ENCODE measurements around the gene PGRMC2. TPM values are rescaled to one million over a fixed set of nuclear protein-coding genes. Genes with fewer than 3 reads are reported as not detected.

Gene PGRMC2
- total and polyA plus RNA-seq, 4 donors = 28.9 to 44.3 (median 32.1) TPM

GRCh38 chr4:128291096-128291495, 3.5 kb upstream of the PGRMC2 start:
- H3K9me3 ChIP-seq (ENCODE audit: control insufficient read depth in 4 of 4, low read length in 3 of 4) = no peaks in the 10 kb centered on the region
- H3K9ac ChIP-seq (ENCODE audit: low read depth in 1 of 2, low read length in 2 of 2) = no peak overlapping the region
- DNase-seq (ENCODE audit: low spot score) = no peak
- 96% methylated on average over 2 of the region's 2 CpGs for WGBS
- H3K36me3 ChIP-seq (ENCODE audit: control insufficient read depth in 4 of 4, insufficient read depth in 3 of 4, low read depth in 1 of 4, low read length in 3 of 4) = no peaks in the 10 kb centered on the region
- peaks cover 0 to 31% (median 9%) of the 10 kb centered on the region in 4 donors for H3K4me1 ChIP-seq (ENCODE audit: control insufficient read depth in 4 of 4, insufficient read depth in 4 of 4, low read length in 3 of 4)
- H3K4me3 ChIP-seq (ENCODE audit: low read depth in 1 of 3, low read length in 3 of 3) = no peak overlapping the region
- no peaks in the 10 kb centered on the region for H3K27me3 ChIP-seq (ENCODE audit: control insufficient read depth in 4 of 4, insufficient read depth in 4 of 4, low read length in 3 of 4)
- no peak overlapping the region for H3K27ac ChIP-seq (ENCODE audit: low read depth in 1 of 2, low read length in 2 of 2)
- no peak for TF ChIP-seq ZBTB33 (IDR thresholded peaks at IDR 0.05)
- no peak for TF ChIP-seq CTCF (IDR thresholded peaks at IDR 0.05; ENCODE audit: low read depth, low read length, missing input control)
- TF ChIP-seq FOXA1 (IDR thresholded peaks at IDR 0.05) = no peak
- TF ChIP-seq RAD21 (IDR thresholded peaks at IDR 0.05) = no peak
- no peak for TF ChIP-seq GABPA (IDR thresholded peaks at IDR 0.05 in 1 of 2, conservative IDR thresholded peaks at IDR 0.05 in 1 of 2)
- no peak for TF ChIP-seq JUND (IDR thresholded peaks at IDR 0.05)
- TF ChIP-seq FOXA2 (IDR thresholded peaks at IDR 0.05) = no peak
- TF ChIP-seq EGR1 (IDR thresholded peaks at IDR 0.05; ENCODE audit: low read depth in 2 of 2) = no peak
- TF ChIP-seq NR2F2 (IDR thresholded peaks at IDR 0.05) = no peak
- no peak for TF ChIP-seq HNF4G (IDR thresholded peaks at IDR 0.05)
- no peak for TF ChIP-seq RXRA (IDR thresholded peaks at IDR 0.05)
- no peak for TF ChIP-seq MAX (IDR thresholded peaks at IDR 0.05)
- TF ChIP-seq TAF1 (conservative IDR thresholded peaks at IDR 0.05) = no peak
- no peak for TF ChIP-seq SP1 (IDR thresholded peaks at IDR 0.05)
- no peak for TF ChIP-seq HNF4A (conservative IDR thresholded peaks at IDR 0.05)
- TF ChIP-seq ATF3 (IDR thresholded peaks at IDR 0.05) = no peak
- TF ChIP-seq REST (IDR thresholded peaks at IDR 0.05) = no peak

- no peak for DNase-seq (ENCODE audit: low spot score)
- Histone ChIP-seq H3K27me3 (ENCODE audit: control insufficient read depth in 4 of 4, insufficient read depth in 4 of 4, low read length in 3 of 4) (no peaks in the 10 kb centered on the region), H3K4me1 (ENCODE audit: control insufficient read depth in 4 of 4, insufficient read depth in 4 of 4, low read length in 3 of 4) (peaks cover under 1 to 33% (median 10%) of the 10 kb centered on the region in 4 donors), H3K9ac (ENCODE audit: low read depth in 1 of 2, low read length in 2 of 2) (no peak overlapping the region), H3K9me3 (ENCODE audit: control insufficient read depth in 4 of 4, low read length in 3 of 4) (no peaks in the 10 kb centered on the region), H3K27ac (ENCODE audit: low read depth in 1 of 2, low read length in 2 of 2) (no peak overlapping the region), H3K36me3 (ENCODE audit: control insufficient read depth in 4 of 4, insufficient read depth in 3 of 4, low read depth in 1 of 4, low read length in 3 of 4) (no peaks in the 10 kb centered on the region), H3K4me3 (ENCODE audit: low read depth in 1 of 3, low read length in 3 of 3) (no peak overlapping the region)
- WGBS = 96% methylated on average over 3 of the region's 3 CpGs
- TF ChIP-seq YY1 (IDR thresholded peaks at IDR 0.05) (no peak), HNF4G (IDR thresholded peaks at IDR 0.05) (no peak), REST (IDR thresholded peaks at IDR 0.05) (no peak), RXRA (IDR thresholded peaks at IDR 0.05) (no peak), GABPA (IDR thresholded peaks at IDR 0.05 in 1 of 2, conservative IDR thresholded peaks at IDR 0.05 in 1 of 2) (no peak), JUND (IDR thresholded peaks at IDR 0.05) (no peak), TAF1 (conservative IDR thresholded peaks at IDR 0.05) (no peak), ATF3 (IDR thresholded peaks at IDR 0.05) (no peak)
Measured at GRCh38 chr4:128290526-128290925, 2.9 kb upstream of the PGRMC2 start.
